ENCODE measurements around the gene KIF5C. TPM values are rescaled to one million over a fixed set of nuclear protein-coding genes. Genes with fewer than 3 reads are reported as not detected.

The KIF5C gene
- total RNA-seq, 1 donor from 2014 or later, result 24.3 TPM

DNA sequence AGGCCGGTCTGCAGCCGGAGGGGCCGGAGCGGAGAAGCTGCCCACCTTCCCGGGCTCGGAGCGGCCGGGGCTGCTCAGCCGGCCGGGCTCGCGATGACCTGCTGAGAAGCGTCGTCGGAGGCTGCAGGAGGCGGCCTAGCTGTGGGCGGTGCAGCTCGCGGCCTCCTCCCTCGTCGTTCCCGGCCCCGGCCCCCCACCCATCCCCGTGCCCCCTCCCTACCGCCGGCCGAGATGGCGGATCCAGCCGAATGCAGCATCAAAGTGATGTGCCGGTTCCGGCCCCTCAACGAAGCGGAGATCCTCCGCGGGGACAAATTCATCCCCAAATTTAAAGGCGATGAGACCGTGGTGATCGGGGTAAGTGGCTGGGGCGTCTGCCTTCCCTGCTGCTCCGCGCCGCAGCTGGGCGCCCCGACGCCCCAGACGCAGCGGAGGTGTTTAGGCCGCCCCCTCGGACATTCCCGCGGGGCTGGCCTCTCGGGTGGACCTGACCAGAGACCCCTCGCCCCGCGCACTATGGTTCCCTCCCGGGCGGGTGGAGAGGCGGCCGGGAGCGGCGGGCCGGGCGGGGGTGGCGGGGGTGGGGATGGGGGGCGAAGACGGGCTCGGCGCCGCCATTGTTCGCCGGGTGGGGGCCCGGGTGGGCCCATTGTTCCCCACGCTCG, 492 bp downstream of the KIF5C start:
- no peak for FAIRE-seq
- Histone ChIP-seq H3K79me2 (ENCODE audit: insufficient read depth, low read length) (no peaks in the 10 kb centered on the region), H3K9me3 (ENCODE audit: insufficient read depth, low read depth, low read length) (no peaks in the 10 kb centered on the region), H4K20me1 (ENCODE audit: insufficient read depth, low read length) (no peaks in the 10 kb centered on the region), H2AFZ (ENCODE audit: low read depth, low read length) (peak overlapping the region; percentile 52), H3K36me3 (ENCODE audit: insufficient read depth, low read length) (no peaks in the 10 kb centered on the region), H3K27ac (ENCODE audit: low read depth, low read length) (no peak overlapping the region), H3K9ac (ENCODE audit: low read length) (no peak overlapping the region), H3K4me3 (ENCODE audit: insufficient read depth, low read depth, low read length) (peak overlapping the region; percentile 23), H3K4me1 (ENCODE audit: insufficient read depth, low read length) (peaks cover 2% of the 10 kb centered on the region), H3K27me3 (ENCODE audit: insufficient read depth, low read length) (peaks cover 14% of the 10 kb centered on the region), H3K4me2 (ENCODE audit: low read length) (peak overlapping the region; percentile 76)
- DNase-seq (ENCODE audit: low read depth), result no peak
- Mint-ChIP-seq H3K4me3 (ENCODE audit: unreplicated experiment) (peak overlapping the region; percentile 89), H3K36me3 (ENCODE audit: low read depth, unreplicated experiment) (peaks cover 2% of the 10 kb centered on the region), H3K9me3 (ENCODE audit: unreplicated experiment) (peaks cover 6% of the 10 kb centered on the region), H3K27me3 (ENCODE audit: low read depth, unreplicated experiment) (peaks cover 2% of the 10 kb centered on the region), H3K27ac (ENCODE audit: unreplicated experiment) (no peak overlapping the region), H3K4me1 (ENCODE audit: low read depth, unreplicated experiment) (no peaks in the 10 kb centered on the region)
- TF ChIP-seq EZH2 (IDR thresholded peaks at IDR 0.05; ENCODE audit: insufficient read depth, low read length), result peak; percentile 65
- TF ChIP-seq, protein P1, sequence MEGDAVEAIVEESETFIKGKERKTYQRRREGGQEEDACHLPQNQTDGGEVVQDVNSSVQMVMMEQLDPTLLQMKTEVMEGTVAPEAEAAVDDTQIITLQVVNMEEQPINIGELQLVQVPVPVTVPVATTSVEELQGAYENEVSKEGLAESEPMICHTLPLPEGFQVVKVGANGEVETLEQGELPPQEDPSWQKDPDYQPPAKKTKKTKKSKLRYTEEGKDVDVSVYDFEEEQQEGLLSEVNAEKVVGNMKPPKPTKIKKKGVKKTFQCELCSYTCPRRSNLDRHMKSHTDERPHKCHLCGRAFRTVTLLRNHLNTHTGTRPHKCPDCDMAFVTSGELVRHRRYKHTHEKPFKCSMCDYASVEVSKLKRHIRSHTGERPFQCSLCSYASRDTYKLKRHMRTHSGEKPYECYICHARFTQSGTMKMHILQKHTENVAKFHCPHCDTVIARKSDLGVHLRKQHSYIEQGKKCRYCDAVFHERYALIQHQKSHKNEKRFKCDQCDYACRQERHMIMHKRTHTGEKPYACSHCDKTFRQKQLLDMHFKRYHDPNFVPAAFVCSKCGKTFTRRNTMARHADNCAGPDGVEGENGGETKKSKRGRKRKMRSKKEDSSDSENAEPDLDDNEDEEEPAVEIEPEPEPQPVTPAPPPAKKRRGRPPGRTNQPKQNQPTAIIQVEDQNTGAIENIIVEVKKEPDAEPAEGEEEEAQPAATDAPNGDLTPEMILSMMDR (IDR thresholded peaks at IDR 0.05; ENCODE audit: insufficient read depth, low read depth, low read length), result no peak

GRCh38 chr2:148876202-148876594, 1.2 kb downstream of the KIF5C start:
- no peaks in the 10 kb centered on the region for H3K79me2 ChIP-seq (ENCODE audit: insufficient read depth, low read length)
- DNase-seq (ENCODE audit: low read depth) (no peak), FAIRE-seq (no peak)
- TF ChIP-seq, protein P1 (IDR thresholded peaks at IDR 0.05; ENCODE audit: insufficient read depth, low read depth, low read length), result no peak
- peak; percentile 74 for TF ChIP-seq EZH2 (IDR thresholded peaks at IDR 0.05; ENCODE audit: insufficient read depth, low read length)
- peaks cover 2% of the 10 kb centered on the region for H3K27me3 Mint-ChIP-seq (ENCODE audit: low read depth, unreplicated experiment)
- H4K20me1 ChIP-seq (ENCODE audit: insufficient read depth, low read length), result no peaks in the 10 kb centered on the region
- no peak overlapping the region for H3K27ac ChIP-seq (ENCODE audit: low read depth, low read length)
- no peak overlapping the region for H3K27ac Mint-ChIP-seq (ENCODE audit: unreplicated experiment)
- H3K36me3 ChIP-seq (ENCODE audit: insufficient read depth, low read length), result no peaks in the 10 kb centered on the region
- peak overlapping the region; percentile 55 for H3K4me2 ChIP-seq (ENCODE audit: low read length)
- H3K9ac ChIP-seq (ENCODE audit: low read length), result no peak overlapping the region
- no peak overlapping the region for H2AFZ ChIP-seq (ENCODE audit: low read depth, low read length)
- H3K4me1 Mint-ChIP-seq (ENCODE audit: low read depth, unreplicated experiment), result no peaks in the 10 kb centered on the region
- H3K4me3 ChIP-seq (ENCODE audit: insufficient read depth, low read depth, low read length), result peak overlapping the region; percentile 5
- peak overlapping the region; percentile 89 for H3K4me3 Mint-ChIP-seq (ENCODE audit: unreplicated experiment)
- H3K27me3 ChIP-seq (ENCODE audit: insufficient read depth, low read length), result peaks cover 14% of the 10 kb centered on the region
- peaks cover 2% of the 10 kb centered on the region for H3K36me3 Mint-ChIP-seq (ENCODE audit: low read depth, unreplicated experiment)
- peaks cover 2% of the 10 kb centered on the region for H3K4me1 ChIP-seq (ENCODE audit: insufficient read depth, low read length)
- no peaks in the 10 kb centered on the region for H3K9me3 ChIP-seq (ENCODE audit: insufficient read depth, low read depth, low read length)
- H3K9me3 Mint-ChIP-seq (ENCODE audit: unreplicated experiment), result peaks cover 8% of the 10 kb centered on the region

All from astrocyte (in vitro differentiated cells and primary cell).